ENCODE data around the gene ANKLE1.
"Not testable (repeated sequence)": the region's sequence is repeated elsewhere in the genome, so short reads cannot be mapped to it uniquely, and the experiment has no call there.

Gene ANKLE1

DNA sequence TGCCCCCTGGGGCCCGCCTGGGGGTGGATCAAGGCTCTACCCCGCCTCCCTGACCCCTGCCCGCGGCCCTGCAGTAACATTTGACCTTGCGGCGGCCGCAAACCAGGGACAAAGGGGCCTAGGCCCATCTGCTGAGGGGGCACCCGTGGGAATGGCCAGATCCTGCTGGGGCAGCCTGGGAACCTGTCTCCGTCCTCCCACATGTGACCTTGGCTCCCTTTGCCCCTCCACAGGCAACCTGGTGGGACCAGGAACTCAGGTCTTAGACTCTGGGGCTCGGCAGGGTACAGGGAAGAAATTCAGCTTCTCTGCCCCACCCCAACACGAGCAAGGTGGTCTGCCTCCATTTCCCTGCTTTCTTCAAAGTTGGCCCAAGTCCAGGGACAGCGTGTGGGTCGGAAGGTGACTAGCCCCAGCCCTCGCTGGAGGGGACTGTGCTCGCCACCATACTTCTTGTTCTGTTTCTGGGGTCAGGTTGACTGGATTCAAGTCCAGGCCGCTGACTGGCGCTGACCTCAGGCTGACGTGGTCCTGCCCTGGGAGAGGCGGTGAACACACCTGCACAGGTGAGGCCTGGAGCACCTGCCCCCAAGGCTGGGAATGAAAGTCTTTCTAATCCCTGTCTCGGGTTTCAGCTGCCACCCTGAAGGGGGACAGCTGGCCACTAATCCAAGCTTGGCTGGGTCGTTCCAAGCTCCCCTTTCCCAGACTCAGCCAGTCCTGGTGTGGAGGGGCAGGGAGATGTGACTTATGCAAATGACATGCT is 33.5 kb upstream of the ANKLE1 start:
- DNase-seq (ENCODE audit: low spot score), result no peak

DNA sequence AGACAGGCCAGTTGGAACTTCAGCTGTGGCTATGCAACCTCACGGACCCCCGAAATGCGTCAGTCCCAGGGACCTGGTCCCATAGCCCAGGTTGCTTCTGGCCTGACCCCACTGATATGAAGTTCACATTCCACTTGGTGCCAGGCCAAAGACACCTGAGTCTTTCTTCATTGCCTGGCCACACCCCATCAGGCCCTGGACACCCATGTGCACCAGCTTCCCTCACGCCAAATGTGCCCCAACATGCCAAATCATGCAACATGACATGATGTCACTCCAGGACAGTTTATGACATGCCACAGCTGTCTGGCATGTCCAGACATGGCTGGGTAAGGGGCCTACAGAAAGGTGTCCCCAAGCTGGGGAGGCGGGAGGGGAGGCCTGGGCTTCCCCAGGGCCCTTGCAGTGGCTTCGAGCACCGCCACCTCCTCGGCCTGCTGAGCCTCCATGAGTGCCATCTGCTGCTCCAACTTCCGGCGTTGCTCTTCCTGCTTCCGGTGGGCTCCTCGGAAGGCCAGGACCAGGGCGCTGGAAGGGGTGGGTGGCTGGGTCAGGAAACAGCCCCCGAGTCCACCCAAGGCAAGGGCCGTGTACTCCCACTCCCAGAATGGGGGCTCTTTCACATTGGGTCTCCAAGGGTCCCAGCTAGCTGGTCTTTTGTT is 31.7 kb upstream of the ANKLE1 start:
- no peak for DNase-seq (ENCODE audit: low spot score)

DNA sequence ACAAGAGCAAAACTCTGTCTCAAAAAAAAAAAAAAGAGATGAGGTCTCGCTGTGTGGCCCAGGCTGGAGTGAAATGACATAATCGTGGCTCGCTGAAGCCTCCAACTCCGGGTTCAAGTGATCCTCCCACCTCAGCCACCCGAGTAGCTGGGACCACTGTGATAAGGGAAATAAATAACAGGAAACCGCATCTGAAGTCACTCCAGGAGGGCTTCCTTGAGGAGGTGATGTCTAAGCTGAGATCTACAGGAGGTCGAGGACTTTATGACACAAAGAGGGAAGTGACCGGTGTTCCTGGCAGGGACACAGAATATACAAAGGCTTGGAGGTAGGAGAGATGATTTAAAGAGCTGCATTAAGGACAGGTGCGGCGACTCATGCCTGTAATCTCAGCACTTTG is 27.1 kb upstream of the ANKLE1 start:
- DNase-seq (ENCODE audit: low spot score), result no peak

DNA sequence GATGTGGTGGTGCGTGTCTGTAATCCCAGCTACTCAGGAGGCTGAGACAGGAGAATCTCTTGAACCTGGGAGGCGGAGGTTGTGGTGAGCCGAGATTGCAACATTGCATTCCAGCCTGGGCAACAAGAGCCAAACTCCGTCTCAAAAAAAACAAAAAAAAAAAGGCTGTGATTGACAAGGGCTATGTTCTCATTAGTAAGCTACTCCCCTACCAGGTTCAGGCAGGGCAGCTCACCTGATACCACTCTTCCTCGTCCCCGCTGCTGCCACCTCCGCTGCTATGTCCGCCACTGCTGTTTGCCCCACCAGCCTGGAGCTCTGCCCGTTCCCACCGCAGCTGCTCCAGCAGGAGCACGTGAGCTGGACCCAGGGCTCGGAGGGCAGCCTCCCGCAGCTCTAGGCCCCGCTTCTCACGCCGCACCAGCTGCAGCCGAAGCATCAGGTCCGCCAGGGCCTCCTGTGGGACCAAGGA is 26.5 kb upstream of the ANKLE1 start:
- DNase-seq (ENCODE audit: low spot score), result no peak

DNA sequence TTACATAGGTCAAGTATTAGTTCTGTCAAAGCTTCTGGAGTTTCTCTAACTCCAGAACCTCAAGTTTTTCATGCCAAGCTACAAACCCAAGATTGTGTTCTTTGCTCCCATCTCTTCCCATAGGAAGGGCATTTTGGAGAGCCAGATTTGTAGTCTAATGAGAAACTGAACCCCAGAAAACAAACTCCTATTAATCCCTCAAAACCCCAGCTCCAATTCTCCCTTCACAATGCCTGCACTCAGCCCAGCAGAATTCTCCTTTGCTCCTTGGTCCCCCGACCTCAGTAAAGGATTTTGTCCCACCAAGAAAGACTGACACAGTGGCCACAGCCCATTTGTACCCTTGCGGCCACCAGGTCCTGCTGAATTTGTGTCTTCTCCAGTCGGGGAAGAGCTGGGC is 25.6 kb upstream of the ANKLE1 start:
- DNase-seq (ENCODE audit: low spot score), result no peak

DNA sequence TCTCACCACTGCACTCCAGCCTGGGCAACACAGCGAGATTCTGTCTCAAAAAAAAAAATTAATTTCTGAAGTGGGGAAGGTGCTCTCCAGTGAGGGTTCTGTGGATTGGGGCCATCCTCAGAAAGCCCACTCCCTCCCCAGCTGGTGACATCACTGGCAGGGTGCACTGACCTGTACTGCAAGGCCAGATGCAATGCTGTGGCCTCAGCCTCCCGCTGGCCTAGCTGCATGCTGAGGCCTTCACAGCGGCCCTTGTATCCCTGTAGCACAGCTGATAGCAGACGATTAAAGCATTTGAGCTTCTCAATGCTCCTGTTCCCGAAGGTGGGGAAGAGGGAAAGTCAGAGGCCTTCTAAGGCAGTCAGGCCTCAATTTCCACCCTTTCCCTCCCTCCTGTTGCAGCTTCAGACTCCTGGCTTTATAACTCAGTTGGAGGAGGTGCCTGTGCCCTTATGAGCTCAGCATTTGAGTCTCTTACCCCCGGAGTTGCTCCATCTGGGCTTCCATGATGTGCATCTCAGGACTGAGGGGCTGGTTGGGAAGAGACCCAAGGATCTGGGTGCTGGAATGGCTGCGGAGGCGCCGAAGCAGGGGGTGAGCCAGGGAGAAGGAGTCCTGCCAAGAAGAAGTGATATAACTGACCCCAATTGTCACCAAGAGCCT is 22.5 kb upstream of the ANKLE1 start:
- DNase-seq (ENCODE audit: low spot score), result no peak

DNA sequence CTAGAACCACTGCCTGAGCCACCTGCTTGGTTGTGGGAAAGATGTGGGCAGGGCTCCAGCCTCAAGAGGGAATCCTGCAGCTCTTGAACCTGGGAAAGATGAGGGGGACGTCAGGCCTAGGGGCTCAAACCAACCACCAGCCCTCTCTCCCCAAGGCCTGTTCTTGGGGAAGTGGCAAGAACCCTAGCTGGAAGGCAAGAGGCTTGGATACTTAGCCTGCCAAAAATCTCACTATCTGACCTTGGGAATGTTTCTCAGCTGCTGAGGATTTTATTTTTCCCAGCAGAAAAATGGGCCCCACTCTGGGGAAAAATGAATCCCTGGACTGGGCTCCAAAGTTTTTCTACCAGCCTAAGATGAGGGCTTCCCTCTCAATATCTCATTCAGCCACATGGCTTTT is 21.8 kb upstream of the ANKLE1 start:
- no peak for DNase-seq (ENCODE audit: low spot score)

DNA sequence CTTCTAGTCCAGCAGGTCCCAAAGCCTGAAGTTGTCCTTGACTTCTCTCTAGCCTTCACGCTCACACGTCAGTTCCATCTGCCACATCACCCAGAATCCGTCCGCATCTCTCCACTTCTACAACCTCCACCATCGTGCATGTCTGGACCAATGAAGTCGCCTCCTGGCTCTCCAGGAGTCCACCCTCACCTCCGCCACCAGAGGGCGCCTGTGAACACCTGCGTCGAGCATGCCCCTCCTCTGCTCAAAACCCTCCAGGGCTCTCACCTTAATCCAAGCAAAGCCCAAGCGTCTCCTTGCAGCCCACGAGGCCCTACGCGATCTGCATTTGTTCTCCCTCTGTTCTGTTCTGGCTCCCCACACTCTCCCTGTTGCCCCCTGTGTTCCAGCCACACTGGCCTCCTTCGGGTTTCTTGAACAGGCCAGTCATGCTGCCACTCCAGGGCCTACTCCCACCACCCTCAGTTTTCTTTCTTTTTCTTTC is 20.8 kb upstream of the ANKLE1 start:
- DNase-seq (ENCODE audit: low spot score), result peak; percentile 92

DNA sequence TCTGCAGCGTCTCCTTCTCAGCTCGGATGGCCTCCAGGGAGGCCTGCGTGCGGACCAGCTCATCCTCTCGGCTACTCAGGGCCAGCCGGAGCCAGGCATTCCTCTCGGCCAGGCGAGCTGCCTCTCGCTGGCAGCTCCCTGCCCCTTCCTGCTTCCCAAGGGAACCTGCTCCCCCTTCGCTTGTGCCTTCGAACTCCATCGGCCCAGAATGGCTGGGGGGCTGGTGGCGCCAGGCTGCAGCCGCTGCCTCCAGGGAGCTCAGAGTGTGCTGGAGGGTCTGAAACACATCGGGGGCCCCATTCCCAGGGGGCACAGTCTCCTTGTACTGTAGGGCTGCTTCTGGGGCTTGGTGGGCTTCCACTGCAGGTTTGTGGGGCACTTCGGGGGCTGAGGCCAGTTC is 19.1 kb upstream of the ANKLE1 start:
- no peak for DNase-seq (ENCODE audit: low spot score)

DNA sequence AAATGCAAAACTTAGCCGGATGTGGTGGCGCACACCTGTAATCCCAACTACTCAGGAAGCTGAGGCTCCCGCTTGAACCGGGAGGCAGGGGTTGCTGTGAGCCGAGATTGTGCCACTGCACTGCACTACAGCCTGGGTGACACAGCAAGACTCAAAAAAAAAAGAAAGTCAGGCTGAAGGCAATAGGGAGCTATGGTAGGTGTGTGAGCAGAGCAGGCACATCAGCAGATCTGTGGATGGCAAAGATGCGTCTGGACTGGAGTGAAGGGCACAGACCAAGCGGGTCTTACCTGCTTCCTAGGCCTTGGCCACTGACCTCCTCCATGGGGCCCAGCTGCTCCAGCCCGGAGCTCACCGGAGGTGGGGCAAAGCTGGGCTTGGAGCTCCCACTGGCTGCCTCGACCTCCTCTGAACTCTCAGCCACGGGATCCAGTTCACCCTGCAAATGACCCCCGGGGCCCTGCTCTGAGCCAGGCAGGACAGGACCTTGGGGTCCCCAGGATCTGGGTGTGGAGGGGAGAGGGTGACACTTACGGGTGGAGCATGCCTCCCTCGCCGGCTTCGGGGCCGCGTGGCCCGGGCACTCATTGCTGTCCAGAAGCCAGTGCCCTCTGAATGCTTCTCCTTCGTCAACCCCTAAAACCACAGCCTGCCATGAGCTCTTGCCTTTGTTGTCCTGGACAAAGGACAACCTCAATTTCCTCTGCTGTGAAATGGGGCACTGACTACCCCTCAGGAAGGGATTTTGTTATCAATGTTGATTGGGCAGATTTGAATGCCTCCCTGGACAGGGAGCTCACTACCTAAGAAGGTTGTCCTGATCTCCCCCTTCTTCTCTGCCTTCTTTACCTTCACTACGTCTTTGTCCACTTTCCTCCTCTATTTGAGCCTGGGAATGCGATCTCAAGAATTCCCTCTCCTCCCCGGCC is 17.7 kb upstream of the ANKLE1 start:
- DNase-seq (ENCODE audit: low spot score), result no peak

DNA sequence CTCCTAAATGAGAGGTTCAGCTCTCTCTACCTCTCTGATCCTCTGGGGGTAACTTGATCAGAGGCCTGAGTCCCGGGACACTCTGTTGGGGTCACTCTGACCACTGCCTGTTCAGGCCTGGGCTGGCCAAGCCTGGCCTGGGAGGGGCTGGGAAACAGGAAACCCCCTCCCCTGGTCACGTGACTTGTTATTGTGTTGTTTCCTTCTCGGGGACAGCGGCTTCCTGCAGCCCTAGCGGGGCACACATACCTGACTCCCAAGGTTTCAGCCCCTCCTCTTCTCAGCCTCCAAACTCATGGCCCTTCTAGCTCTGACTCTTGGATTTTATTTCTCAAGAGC is 17.1 kb upstream of the ANKLE1 start, which contains the start of gene USHBP1:
TSS of gene USHBP1 (minus strand) at position 105 of the 339 bp plus-strand sequence. CDS start 446 bp downstream, outside the sequence.
- DNase-seq (ENCODE audit: low spot score), result no peak

DNA sequence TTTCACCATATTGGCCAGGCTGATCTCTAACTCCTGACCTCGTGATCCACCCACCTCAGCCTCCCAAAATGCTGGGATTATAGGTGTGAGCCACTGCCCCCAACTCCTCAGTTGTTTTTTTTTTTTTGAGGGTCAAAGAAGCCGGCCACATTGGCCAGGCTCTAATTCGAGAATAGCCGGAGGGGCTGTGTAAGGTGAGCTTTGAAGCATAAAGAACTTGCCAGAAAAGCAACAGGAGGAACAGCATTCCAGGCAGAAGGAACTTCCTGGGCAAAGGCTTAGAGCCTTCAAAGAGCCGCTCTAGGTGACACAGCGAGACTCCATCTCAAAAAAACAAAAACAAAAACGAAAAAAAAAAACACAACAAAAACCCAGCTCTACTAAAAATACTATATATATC is 15.7 kb upstream of the ANKLE1 start:
- DNase-seq (ENCODE audit: low spot score), result no peak

DNA sequence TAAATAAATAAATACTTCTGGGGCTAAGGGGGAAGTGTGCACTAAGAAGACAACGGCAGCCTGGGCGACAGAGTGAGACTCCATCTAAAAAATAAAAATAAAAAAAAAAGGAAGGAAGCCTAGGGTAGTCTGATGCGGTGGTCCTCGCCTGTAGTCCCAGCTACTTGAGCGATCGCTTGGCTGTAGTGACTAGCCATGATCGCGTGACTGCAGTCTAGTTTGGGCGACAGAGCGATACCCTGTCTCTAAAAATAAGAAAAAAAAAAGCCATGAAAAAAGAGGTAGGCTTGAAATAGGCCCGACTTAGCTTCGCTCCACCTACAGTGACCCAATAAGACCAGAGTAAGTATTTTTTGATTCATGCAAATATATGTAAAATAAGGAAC is 15.1 kb upstream of the ANKLE1 start:
- DNase-seq (ENCODE audit: low spot score), result no peak

DNA sequence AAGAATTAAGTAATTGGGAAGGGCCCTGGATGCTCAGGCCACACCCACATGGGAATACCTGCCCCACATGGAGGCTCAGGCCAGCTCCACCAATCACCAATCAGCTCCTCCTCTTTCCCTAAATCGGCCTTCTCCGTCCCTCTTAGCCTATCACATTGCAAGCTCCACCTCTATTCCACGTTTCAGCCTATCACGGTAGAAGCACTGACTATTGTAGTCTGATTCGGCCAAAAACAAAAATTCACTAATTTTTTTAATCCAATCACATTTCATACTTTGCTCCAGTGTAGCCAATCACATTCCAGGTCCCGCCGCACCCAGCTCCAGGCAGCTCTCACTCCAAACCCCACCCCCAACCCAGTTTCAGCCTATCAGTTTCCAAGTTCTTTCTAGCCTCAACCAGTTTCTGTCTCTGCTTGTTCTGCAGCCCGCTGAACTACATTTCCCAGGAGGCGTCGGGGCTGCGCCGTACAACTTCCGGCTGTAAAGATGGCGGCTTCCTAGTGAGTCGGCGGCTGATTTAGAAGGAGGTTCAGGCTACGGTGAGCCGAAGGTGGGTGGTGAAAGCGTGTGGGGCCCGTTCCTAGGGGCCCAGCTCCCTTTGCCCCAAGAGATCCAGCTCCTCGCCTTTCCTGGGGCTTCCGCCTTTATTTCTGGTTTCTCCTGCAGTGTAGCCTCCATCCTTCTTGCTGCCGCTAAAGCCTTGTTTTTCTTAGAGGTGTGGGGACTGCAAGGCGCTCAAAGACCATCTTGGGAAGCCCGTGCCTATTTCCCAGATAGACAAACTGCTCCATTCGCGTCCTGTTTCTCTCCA is 14.5 kb upstream of the ANKLE1 start, which contains the start of gene BABAM1:
TSS of gene BABAM1 (plus strand) at position 469 of the 814 bp plus-strand sequence. CDS start 1,364 bp downstream, outside the sequence.
- peak; percentile 98 for DNase-seq (ENCODE audit: low spot score)

DNA sequence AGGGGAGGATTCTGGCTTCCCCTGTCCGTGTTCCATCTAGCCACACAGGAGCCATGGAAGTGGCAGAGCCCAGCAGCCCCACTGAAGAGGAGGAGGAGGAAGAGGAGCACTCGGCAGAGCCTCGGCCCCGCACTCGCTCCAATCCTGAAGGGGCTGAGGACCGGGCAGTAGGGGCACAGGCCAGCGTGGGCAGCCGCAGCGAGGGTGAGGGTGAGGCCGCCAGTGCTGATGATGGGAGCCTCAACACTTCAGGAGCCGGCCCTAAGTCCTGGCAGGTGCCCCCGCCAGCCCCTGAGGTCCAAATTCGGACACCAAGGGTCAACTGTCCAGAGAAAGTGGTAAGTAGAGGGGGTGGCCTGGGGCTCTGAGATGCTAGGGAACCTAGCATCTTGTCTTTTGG is 12.9 kb upstream of the ANKLE1 start:
- no peak for DNase-seq (ENCODE audit: low spot score)

DNA sequence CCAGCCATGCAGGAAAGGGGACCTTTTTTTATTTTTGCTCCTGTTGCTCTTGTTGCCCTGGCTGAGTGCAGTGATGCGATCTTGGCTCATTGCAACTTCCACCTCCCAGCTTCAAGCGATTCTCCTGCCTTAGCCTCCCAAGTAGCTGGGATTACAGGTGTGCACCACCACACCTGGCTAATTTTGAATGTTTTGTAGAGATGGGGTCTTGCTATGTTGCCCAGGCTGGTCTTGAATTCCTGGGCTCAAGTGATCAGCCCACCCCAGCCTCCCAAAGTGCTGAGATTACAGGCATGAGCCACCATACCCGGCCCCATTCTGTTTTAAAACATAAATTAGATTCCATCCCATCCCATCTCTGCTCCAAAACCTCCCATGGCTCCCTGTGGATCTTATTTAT is 6.8 kb upstream of the ANKLE1 start:
- not testable (repeated sequence) for DNase-seq (ENCODE audit: low spot score)

DNA sequence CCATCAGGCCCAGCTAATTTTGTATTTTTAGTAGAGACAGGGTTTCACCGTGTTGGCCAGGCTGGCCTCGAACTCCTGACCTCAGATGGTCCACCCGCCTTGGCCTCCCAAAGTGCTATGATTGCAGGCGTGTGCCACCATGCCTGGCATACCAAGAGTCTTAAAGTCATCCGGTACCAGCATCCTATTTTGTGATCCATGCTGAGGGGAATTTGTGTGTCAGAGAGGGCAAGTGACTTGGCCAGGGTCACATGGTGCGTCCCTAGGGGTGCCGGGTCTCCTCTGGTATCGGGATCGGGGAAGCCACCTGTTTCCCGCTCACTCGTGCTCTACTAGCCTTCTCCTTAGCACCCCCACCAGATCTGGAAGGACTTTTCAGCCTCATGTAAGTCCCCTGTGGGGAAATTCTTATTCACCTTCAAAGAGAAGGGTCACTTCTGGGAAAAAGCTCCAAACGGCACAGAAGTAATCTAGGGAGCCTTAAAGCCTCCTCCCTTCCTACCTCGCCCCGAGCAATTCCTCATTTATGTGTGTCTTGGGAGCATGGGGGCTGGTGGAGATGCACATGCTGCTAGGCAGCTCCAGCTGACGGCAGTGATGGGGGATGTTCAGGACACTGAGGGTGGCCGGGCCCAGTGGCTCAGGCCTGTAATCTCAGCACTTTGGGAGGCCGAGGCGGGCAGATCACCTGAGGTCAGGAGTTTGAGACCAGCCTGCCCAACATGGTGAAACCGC is 6.1 kb upstream of the ANKLE1 start:
- DNase-seq (ENCODE audit: low spot score), result no peak

DNA sequence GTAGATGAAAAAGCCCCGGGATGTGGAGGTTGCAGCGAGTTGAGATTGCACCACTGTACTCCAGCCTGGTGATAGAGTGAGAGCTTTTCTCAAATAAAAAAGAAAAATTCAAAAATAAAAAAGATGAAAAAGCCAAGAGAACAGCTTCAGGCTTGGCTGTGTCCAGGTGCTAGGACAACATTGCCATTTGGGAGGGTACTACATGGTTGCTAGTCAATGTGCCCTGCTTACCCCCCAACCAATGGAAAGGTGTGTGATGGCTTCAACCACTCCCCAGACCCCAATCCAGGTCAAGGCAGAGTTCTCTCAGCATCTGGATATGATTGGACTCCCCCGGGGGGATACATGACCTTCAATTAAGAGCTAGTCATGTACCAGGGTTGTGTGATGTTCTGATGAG is 2.3 kb upstream of the ANKLE1 start:
- no peak for DNase-seq (ENCODE audit: low spot score)

DNA sequence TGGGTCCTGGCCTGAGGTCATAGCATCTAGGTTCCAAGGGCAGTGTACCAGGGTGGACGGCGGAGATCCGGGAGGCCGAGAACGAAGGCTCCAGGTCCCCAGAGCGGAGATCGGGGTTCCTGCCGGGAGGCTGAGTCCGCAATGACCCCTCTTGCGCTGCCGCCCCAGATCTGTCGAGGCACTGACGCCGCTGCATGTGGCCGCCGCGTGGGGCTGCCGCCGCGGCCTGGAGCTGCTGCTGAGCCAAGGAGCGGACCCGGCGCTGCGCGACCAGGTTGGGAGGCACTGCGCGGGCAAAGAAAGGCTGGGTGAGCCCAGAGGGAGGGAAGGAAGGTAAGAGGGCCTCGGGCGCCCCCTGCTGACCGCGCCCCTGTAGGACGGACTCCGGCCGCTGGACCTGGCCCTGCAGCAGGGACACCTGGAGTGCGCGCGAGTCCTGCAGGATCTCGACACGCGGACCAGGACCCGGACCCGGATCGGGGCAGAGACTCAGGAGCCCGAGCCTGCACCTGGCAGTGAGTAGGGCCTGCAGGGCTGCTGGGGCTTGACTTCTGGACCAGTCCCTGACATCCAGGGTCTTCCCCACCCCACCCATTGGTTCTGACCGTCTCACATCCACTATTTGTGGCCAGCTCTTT is 906 bp downstream of the ANKLE1 start:
- DNase-seq (ENCODE audit: low spot score), result peak; percentile 79
